GM12878 (cell line): Measurements from ENCODE around the gene FOXD2. TPM values are rescaled to one million over a fixed set of nuclear protein-coding genes. Genes with fewer than 3 reads are reported as not detected.

Source experiments
- ATAC-seq: fragments of 200-7000 bp; cut with Tn5 transposase; 3 replicates; pipeline ENCODE4 v1.9.1; 2020; ENCODE audit warnings: mild to moderate bottlenecking, moderate library complexity
- BruUV-seq: library from RNA; stranded (reverse); fragments of 400-500 nt; replicated peaks from 2 replicates; lab custom pipeline; 2021; lab: Mats Ljungman, UMichigan
- CTCF ChIA-PET: fragments of 300-600 bp; sonication (Branson Sonifier 250); formaldehyde crosslinking; extraction: SDS; loops from one replicate; lab custom pipeline; 2021; ENCODE audit warnings: inconsistent platforms; lab: Yijun Ruan, JAX
- POLR2A ChIA-PET: fragments of 350-600 bp; formaldehyde crosslinking; extraction: SDS; loops from one replicate; lab custom pipeline; 2021; ENCODE audit warnings: inconsistent platforms; lab: Charles Lee
- RAD21 ChIA-PET: fragments of 300-600 bp; sonication (Branson Sonifier 250); formaldehyde crosslinking; loops from one replicate; lab custom pipeline; 2023; ENCODE audit warnings: antibody characterized with exemption; ENCODE audit not compliant: unreplicated experiment; lab: Charles Lee
- SMC1A ChIA-PET: fragments of 300-600 bp; sonication (Branson Sonifier 250); formaldehyde crosslinking; loops from one replicate; lab custom pipeline; 2023; ENCODE audit not compliant: unreplicated experiment, uncharacterized antibody; lab: Charles Lee
- DNase-seq: peaks from one replicate; pipeline ENCODE4 v3.0.0-alpha.2; 2011; ENCODE audit warnings: low read depth, low spot score
- FAIRE-seq: peaks from 3 replicates; lab custom pipeline; 2011; peaks lifted over from hg19 to GRCh38; lab: Jason Lieb, UNC
- H2AFZ ChIP-seq: 2 replicates; pipeline ENCODE4 v1.6.0; 2011; ENCODE audit warnings: low read depth, low read length, control low read depth; ENCODE audit not compliant: control insufficient read depth
- H3K27ac ChIP-seq: 2 replicates; pipeline ENCODE4 v1.5.1; 2011; ENCODE audit warnings: control low read depth; ENCODE audit not compliant: control insufficient read depth, insufficient read depth
- H3K27me3 ChIP-seq, 2 experiments: replicated peaks in 1 of 2; 2 replicates each; pipeline versions ENCODE4 v1.6.0 to v1.6.1; 2011; ENCODE audit warnings: low read length in 1 of 2; ENCODE audit not compliant: control insufficient read depth in 2 of 2, insufficient read depth in 2 of 2
- H3K36me3 ChIP-seq, 2 experiments: 2 replicates each; pipeline ENCODE4 v1.5.1; 2011; ENCODE audit warnings: low read length in 1 of 2; ENCODE audit not compliant: control insufficient read depth in 2 of 2, insufficient read depth in 2 of 2
- H3K4me1 ChIP-seq: 2 replicates; pipeline ENCODE4 v1.6.1; 2011; ENCODE audit warnings: mild to moderate bottlenecking, low read length, moderate library complexity, mixed read lengths; ENCODE audit not compliant: control insufficient read depth, insufficient read depth
- H3K4me2 ChIP-seq: 2 replicates; pipeline ENCODE4 v1.6.0; 2011; ENCODE audit warnings: control low read depth; ENCODE audit not compliant: control insufficient read depth, insufficient read depth
- H3K4me3 ChIP-seq: fragments of 200-600 bp; sonication (generic); 2 replicates; pipeline ENCODE4 v1.5.1; 2016
- H3K79me2 ChIP-seq: 2 replicates; pipeline ENCODE4 v1.6.0; 2011; ENCODE audit warnings: low read length; ENCODE audit not compliant: control insufficient read depth, insufficient read depth
- H3K9ac ChIP-seq: 2 replicates; pipeline ENCODE4 v1.8.0; 2011; ENCODE audit warnings: low read length, control low read depth, mixed read lengths; ENCODE audit not compliant: control insufficient read depth, insufficient read depth
- H3K9me3 ChIP-seq: replicated peaks from 3 replicates; pipeline ENCODE4 v1.5.1; 2011; ENCODE audit warnings: mild to moderate bottlenecking, low read length; ENCODE audit not compliant: control insufficient read depth, insufficient read depth
- H4K20me1 ChIP-seq: 2 replicates; pipeline ENCODE4 v1.6.0; 2011; ENCODE audit not compliant: control insufficient read depth, insufficient read depth
- ATF2 ChIP-seq: IDR thresholded peaks from 2 replicates; pipeline ENCODE4 v1.6.1; 2012; ENCODE audit warnings: low read length, inconsistent platforms
- CEBPZ ChIP-seq: fragments of 150-350 bp; IDR thresholded peaks from 2 replicates; pipeline ENCODE4 v1.6.1; 2016; ENCODE audit warnings: low read depth, low read length
- CHD1 ChIP-seq: IDR thresholded peaks from 2 replicates; pipeline ENCODE4 v1.6.1; 2012; ENCODE audit warnings: low read depth, low read length, improper control_type of control experiment
- ELK1 ChIP-seq: IDR thresholded peaks from 2 replicates; pipeline ENCODE4 v1.6.1; 2012; ENCODE audit warnings: low read depth, low read length, improper control_type of control experiment
- KDM1A ChIP-seq: fragments of 200-600 bp; sonication (generic); IDR thresholded peaks from 2 replicates; pipeline ENCODE4 v1.6.1; 2016; ENCODE audit warnings: borderline replicate concordance
- MEF2B ChIP-seq: fragments of 450-650 bp; IDR thresholded peaks from 2 replicates; pipeline ENCODE4 v1.6.1; 2018; ENCODE audit warnings: mild to moderate bottlenecking, moderate library complexity; ENCODE audit not compliant: partially characterized antibody, poor library complexity, severe bottlenecking
- MTA3 ChIP-seq: IDR thresholded peaks from 2 replicates; pipeline ENCODE4 v1.6.1; 2012; ENCODE audit warnings: low read length, inconsistent platforms, borderline replicate concordance
- NFXL1 ChIP-seq: fragments of 450-650 bp; IDR thresholded peaks from 2 replicates; pipeline ENCODE4 v1.6.1; 2017; ENCODE audit warnings: antibody characterized with exemption, mild to moderate bottlenecking, borderline replicate concordance
- PAX8 ChIP-seq: fragments of 450-650 bp; IDR thresholded peaks from 2 replicates; pipeline ENCODE4 v1.6.1; 2017; ENCODE audit warnings: mild to moderate bottlenecking, moderate library complexity
- POLR2AphosphoS5 ChIP-seq: IDR thresholded peaks from 2 replicates; pipeline ENCODE4 v1.6.1; 2011; ENCODE audit warnings: mild to moderate bottlenecking, low read length, inconsistent platforms
- POU2F2 ChIP-seq: IDR thresholded peaks from 3 replicates; pipeline ENCODE4 v1.6.1; 2011; ENCODE audit warnings: low read depth, mild to moderate bottlenecking, low read length, borderline replicate concordance
- WGBS: methylation state at CpG from one replicate; pipeline ENCODE4 v1.1.6; 2016; ENCODE audit warnings: low lambda C conversion rate; ENCODE audit not compliant: insufficient replicate concordance, insufficient coverage; ENCODE audit errors: missing lambda C conversion rate; 5-methylcytosine and 5-hydroxymethylcytosine counted together
- in situ Hi-C: fragments of 300-500 bp; cut with MboI; formaldehyde crosslinking; loops from 9 replicates; pipeline ENCODE4 v1.14.3; 2018; ENCODE audit warnings: mixed read lengths
- intact Hi-C: fragments of 100-400 bp; cut with micrococcal nuclease; formaldehyde crosslinking; loops from one replicate; pipeline ENCODE4 v1.14.2; 2022; ENCODE audit not compliant: unreplicated experiment
- polyA plus RNA-seq, 11 experiments: library from polyadenylated mRNA; depleted of rRNA in 4 of 11; unstranded in 6 of 11; stranded (reverse) in 5 of 11; fragments of >200 nt; fragmentation: Nextera tagmentation in 4 of 11; fragmentation: Illumina TruSeq in 1 of 11; extraction: Ambion mirVana in 4 of 11; extraction: Trizol in 1 of 11; gene quantifications; 1 replicate in 1 of 11; 2 replicates in 10 of 11; pipeline versions ENCODE4 v1.2.1 to v1.2.3, GENCODE V29; 2011 to 2016; ENCODE audit warnings: inconsistent platforms in 2 of 11, missing spikeins in 2 of 11, low read depth in 1 of 11
- total RNA-seq, 4 experiments: library from RNA; depleted of rRNA in 3 of 4; stranded (reverse); fragments of >200 nt in 3 of 4; fragmentation: Illumina TruSeq in 1 of 4; extraction: Trizol in 1 of 4; gene quantifications; 2 replicates each; pipeline versions ENCODE4 v1.2.1 to v1.2.3, GENCODE V29; 2013 to 2021

The FOXD2 gene
- total and polyA plus RNA-seq, 10 of the 15 experiments (the other 5 are each of a cell fraction or from before 2014, with no cell fraction given) = under 0.01 to 0.27 (median 0.04) TPM; not detected in 1

- ATAC-seq (no peak), FAIRE-seq (no peak), DNase-seq (no peak)
- ChIA-PET POLR2A (no interaction called here), SMC1A (interaction anchor here (0.8 kb wide), 1 partner anchor 14 kb away, joined by 3 read pairs; no protein-coding TSS in a partner anchor), CTCF (interaction anchor here (0.7 to 1.2 kb wide), 3 partner anchors 14 to 29 kb away, joined by 3 to 5 read pairs (median 3); no protein-coding TSS in a partner anchor), RAD21 (no interaction called here)
- intact Hi-C loops = no loop called here
- H3K36me3 ChIP-seq = no peaks in the 10 kb centered on the region
- no peak overlapping the region for H3K9ac ChIP-seq
- in situ Hi-C loops = no loop called here
- no peak overlapping the region for H3K4me3 ChIP-seq
- no peaks in the 10 kb centered on the region for H3K79me2 ChIP-seq
- no TSS peak for BruUV-seq
- H2AFZ ChIP-seq = no peak overlapping the region
- H3K4me1 ChIP-seq = no peaks in the 10 kb centered on the region
- WGBS = 0% methylated on average over 2 of the region's 2 CpGs
- TF ChIP-seq MEF2B = no peak
- no peak for TF ChIP-seq KDM1A
- TF ChIP-seq ELK1 = no peak
- TF ChIP-seq MTA3 = no peak
- no peak for TF ChIP-seq ATF2
- no peak for TF ChIP-seq NFXL1
- TF ChIP-seq CHD1 = no peak
- TF ChIP-seq POLR2AphosphoS5 = no peak
- TF ChIP-seq POU2F2 = no peak
- TF ChIP-seq PAX8 = no peak
- TF ChIP-seq CEBPZ = no peak
- no peak overlapping the region for H3K27ac ChIP-seq
- H3K27me3 ChIP-seq = peaks cover 5 to 8% of the 10 kb centered on the region in 2 experiments; a peak in 3 of 4 replicates
- no peaks in the 10 kb centered on the region for H3K9me3 ChIP-seq
- H3K4me2 ChIP-seq = no peak overlapping the region
- no peaks in the 10 kb centered on the region for H4K20me1 ChIP-seq
These were observed 19.7 kb upstream of the FOXD2 start for GRCh38 chr1:47418122-47418521.
